ENCODE measurements around the gene ABLIM2. TPM values are rescaled to one million over a fixed set of nuclear protein-coding genes. Genes with fewer than 3 reads are reported as not detected.

ABLIM2 gene
- total and polyA plus RNA-seq, 2 of the 8 experiments (the other 6 are each of a cell fraction or from before 2014, with no cell fraction given), result 2.8 to 3.0 TPM

GRCh38 chr4:8112672-8113071 lies 45.9 kb downstream of the ABLIM2 start:
- Histone ChIP-seq H3K23me2 (ENCODE audit: low read depth, low read length) (no peaks in the 10 kb centered on the region), H4K8ac (ENCODE audit: extremely low read depth, insufficient read depth, low read length) (no peak overlapping the region), H3K14ac (ENCODE audit: insufficient read length) (no peak overlapping the region), H3K18ac (ENCODE audit: extremely low read depth, low read length) (no peak overlapping the region), H2BK15ac (ENCODE audit: low read length) (no peak overlapping the region), H2AFZ (ENCODE audit: low read length) (no peak overlapping the region), H3K23ac (ENCODE audit: insufficient read length) (no peak overlapping the region), H2BK5ac (ENCODE audit: low read depth, low read length) (0 out of 2 replicates have a peak overlapping the region, but pooled peaks have one; percentile 18), H3K9me3 (ENCODE audit: insufficient read depth in 2 of 2, low read depth in 1 of 2, low read length in 1 of 2) (0 out of 4 replicates have a peak, but pooled peaks cover 0 to 1% of the 10 kb centered on the region in 2 experiments), H4K20me1 (replicated peaks in 1 of 2; ENCODE audit: control insufficient read depth in 1 of 2, insufficient read depth in 2 of 2, low read length in 2 of 2) (no peaks in the 10 kb centered on the region), H3K9ac (replicated peaks in 1 of 4; ENCODE audit: extremely low read depth in 1 of 4, low read depth in 3 of 4, low read length in 3 of 4) (peak overlapping the region in 1 of 4 experiments; percentile 3; a peak in 1 of 7 replicates), H2AK5ac (ENCODE audit: low read depth, low read length) (no peak overlapping the region; the same call in 1 of the 2 replicates), H2BK120ac (replicated peaks; ENCODE audit: low read depth, low read length) (no peak overlapping the region), H2BK20ac (ENCODE audit: low read length) (no peak overlapping the region), H3K4me1 (replicated peaks in 1 of 4; ENCODE audit: control insufficient read depth in 3 of 4, insufficient read depth in 4 of 4, low read length in 3 of 4) (peaks cover 12 to 32% (median 16%) of the 10 kb centered on the region in 4 experiments), H3K4ac (replicated peaks; ENCODE audit: insufficient read length, low read depth, low read length) (no peak overlapping the region), H3K4me3 (ENCODE audit: extremely low read depth in 1 of 4, insufficient read depth in 2 of 4, low read depth in 3 of 4, low read length in 4 of 4) (no peak overlapping the region), H3K4me2 (ENCODE audit: insufficient read depth in 1 of 2, low read depth in 2 of 2, low read length in 2 of 2) (no peak overlapping the region), H4K91ac (replicated peaks; ENCODE audit: insufficient read length, low read length) (peak overlapping the region; percentile 71), H3K79me2 (ENCODE audit: control insufficient read depth in 1 of 2, insufficient read depth in 2 of 2, low read length in 2 of 2) (no peaks in the 10 kb centered on the region), H4K5ac (ENCODE audit: insufficient read length, low read depth, low read length) (no peak overlapping the region), H3K27ac (ENCODE audit: low read depth, low read length) (peak overlapping the region; percentile 71), H3K36me3 (ENCODE audit: control insufficient read depth in 2 of 4, insufficient read depth in 4 of 4, low read length in 3 of 4) (no peaks in the 10 kb centered on the region), H3K56ac (replicated peaks; ENCODE audit: insufficient read length, low read depth, low read length) (no peak overlapping the region), H3K27me3 (replicated peaks in 1 of 4; ENCODE audit: control insufficient read depth in 3 of 4, extremely low read depth in 1 of 4, insufficient read depth in 3 of 4, low read length in 3 of 4) (no peaks in the 10 kb centered on the region), H3K79me1 (ENCODE audit: low read depth, low read length) (no peaks in the 10 kb centered on the region), H2BK12ac (ENCODE audit: low read depth, low read length) (peak overlapping the region; percentile 78; the same call in 1 of the 2 replicates)
- WGBS, 2 experiments (ENCODE audit: extremely low coverage in 1 of 2, insufficient coverage in 1 of 2, insufficient read length in 1 of 2, insufficient replicate concordance in 2 of 2, low coverage in 1 of 2, low lambda C conversion rate in 2 of 2, missing lambda C conversion rate in 1 of 2), result 84% methylated on average over 8 of the region's 10 CpGs; no CpG with 5 or more reads in 1 of the 2 experiments
- ChIA-PET CTCF (ENCODE audit: partially characterized antibody) (interaction anchor here (1.1 to 3.7 kb wide), 4 partner anchors 14 to 43 kb away, joined by 4 to 15 read pairs (median 4); no protein-coding TSS in a partner anchor), POLR2A (ENCODE audit: partially characterized antibody) (interaction anchor here (0.6 to 1.3 kb wide), 2 partner anchors 22 to 369 kb away, joined by 3 to 4 read pairs; no protein-coding TSS in a partner anchor)
- DNase-seq (ENCODE audit: low read depth in 1 of 2, low spot score in 2 of 2) (no peak), FAIRE-seq (no peak)
- TF ChIP-seq GTF2F1 (IDR thresholded peaks at IDR 0.05; ENCODE audit: borderline replicate concordance, low read depth, low read length) (no peak), RBBP5 (IDR thresholded peaks at IDR 0.05; ENCODE audit: borderline replicate concordance, low read depth, low read length) (no peak), EZH2 (IDR thresholded peaks at IDR 0.05; ENCODE audit: low read depth, low read length, severe bottlenecking) (no peak), EP300 (IDR thresholded peaks at IDR 0.05; ENCODE audit: borderline replicate concordance in 1 of 2, low read depth in 2 of 2, low read length in 2 of 2) (no peak), SRF (IDR thresholded peaks at IDR 0.05; ENCODE audit: low read depth, low read length) (no peak)

All from H1 (cell line).